SU-DHL-6 (cell line): Measurements from ENCODE around the gene CEP41.
"Not testable (repeated sequence)": the region's sequence is repeated elsewhere in the genome, so short reads cannot be mapped to it uniquely, and the experiment has no call there.

Experiments used
- H2AFZ ChIP-seq: fragments of 200-600 bp; sonication (generic); 2 replicates; pipeline ENCODE4 v1.6.1; 2014; ENCODE audit warnings: low read depth, mild to moderate bottlenecking, moderate library complexity, mixed read lengths, antibody characterized with exemption, low read length; ENCODE audit not compliant: severe bottlenecking
- H3F3A ChIP-seq: fragments of 200-600 bp; shearing (Covaris generic); 2 replicates; pipeline ENCODE4 v1.6.0; 2016; ENCODE audit warnings: antibody characterized with exemption, mild to moderate bottlenecking; ENCODE audit not compliant: insufficient read depth
- H3K27ac ChIP-seq: fragments of 200-600 bp; sonication (generic); 2 replicates; pipeline ENCODE4 v1.5.1; 2016; ENCODE audit warnings: low read depth, mild to moderate bottlenecking, low read length, moderate library complexity, mixed read lengths
- H3K27me3 ChIP-seq: fragments of 200-600 bp; sonication (generic), shearing (Covaris generic); 2 replicates; pipeline ENCODE4 v1.6.0; 2014; ENCODE audit warnings: mild to moderate bottlenecking, low read length
- H3K36me3 ChIP-seq: fragments of 200-600 bp; sonication (generic); 2 replicates; pipeline ENCODE4 v1.6.1; 2014; ENCODE audit warnings: mild to moderate bottlenecking, low read length, mixed read lengths
- H3K4me2 ChIP-seq: fragments of 300-600, 200-600 bp; shearing (Covaris generic), sonication (generic); 2 replicates; pipeline ENCODE4 v1.6.0; 2014; ENCODE audit warnings: low read length, low read depth, mild to moderate bottlenecking; ENCODE audit not compliant: poor library complexity, severe bottlenecking
- H3K4me3 ChIP-seq: fragments of 200-600 bp; sonication (generic); 2 replicates; pipeline ENCODE4 v1.5.1; 2014; ENCODE audit warnings: antibody characterized with exemption, low read length, mild to moderate bottlenecking, mixed read lengths; ENCODE audit not compliant: insufficient read depth, poor library complexity, severe bottlenecking
- H3K79me2 ChIP-seq: fragments of 200-600 bp; sonication (generic); 2 replicates; pipeline ENCODE4 v1.6.1; 2014; ENCODE audit warnings: mild to moderate bottlenecking, low read length, moderate library complexity; ENCODE audit not compliant: insufficient read depth
- H3K9ac ChIP-seq: fragments of 200-600 bp; sonication (generic); 2 replicates; pipeline ENCODE4 v1.7.0; 2014; ENCODE audit warnings: mild to moderate bottlenecking, low read length
- H3K9me2 ChIP-seq: fragments of 200-600 bp; sonication (generic); replicated peaks from 2 replicates; pipeline ENCODE4 v1.6.1; 2014; ENCODE audit warnings: low read length; ENCODE audit not compliant: insufficient read depth
- H3K9me3 ChIP-seq: fragments of 200-600 bp; sonication (generic); 2 replicates; pipeline ENCODE4 v1.6.1; 2014; ENCODE audit warnings: low read length, mixed read lengths; ENCODE audit not compliant: insufficient read depth
- H4K20me1 ChIP-seq: fragments of 200-600 bp; sonication (generic); 2 replicates; pipeline ENCODE4 v1.6.1; 2014; ENCODE audit warnings: low read depth, mild to moderate bottlenecking, antibody characterized with exemption, low read length, moderate library complexity, mixed read lengths
- CTCF ChIP-seq: fragments of 200-600 bp; sonication (generic); IDR thresholded peaks from one replicate; pipeline ENCODE4 v1.5.1; 2017; ENCODE audit warnings: antibody characterized with exemption, mild to moderate bottlenecking, low read length, moderate library complexity; ENCODE audit not compliant: insufficient read depth, poor library complexity, severe bottlenecking
- EZH2phosphoT487 ChIP-seq: fragments of 200-600 bp; sonication (generic), shearing (Covaris generic); conservative IDR thresholded peaks from 2 replicates; pipeline ENCODE4 v1.6.1; 2018; ENCODE audit warnings: mild to moderate bottlenecking, antibody characterized with exemption, low read length, moderate library complexity, mixed read lengths

Gene CEP41

GRCh38 chr7:130458257-130458656, 17.4 kb upstream of the CEP41 start:
- Histone ChIP-seq H3K79me2 (no peaks in the 10 kb centered on the region), H3F3A (no peaks in the 10 kb centered on the region), H2AFZ (no peak overlapping the region), H3K27ac (no peak overlapping the region), H3K36me3 (no peaks in the 10 kb centered on the region), H3K4me3 (no peak overlapping the region), H3K9me2 (no peaks in the 10 kb centered on the region), H3K9me3 (no peaks in the 10 kb centered on the region), H3K27me3 (no peaks in the 10 kb centered on the region), H3K4me2 (peak overlapping the region; percentile 22), H3K9ac (no peak overlapping the region), H4K20me1 (no peaks in the 10 kb centered on the region)
- TF ChIP-seq EZH2phosphoT487: no peak
- no peak for TF ChIP-seq CTCF

- Histone ChIP-seq H3K36me3 (no peaks in the 10 kb centered on the region), H3K79me2 (no peaks in the 10 kb centered on the region), H3K9ac (no peak overlapping the region), H3K9me3 (no peaks in the 10 kb centered on the region), H3K4me3 (no peak overlapping the region), H3F3A (no peaks in the 10 kb centered on the region), H3K4me2 (no peak overlapping the region), H4K20me1 (no peaks in the 10 kb centered on the region), H3K27ac (no peak overlapping the region), H3K9me2 (no peaks in the 10 kb centered on the region), H2AFZ (no peak overlapping the region), H3K27me3 (no peaks in the 10 kb centered on the region)
- TF ChIP-seq CTCF: no peak
- TF ChIP-seq EZH2phosphoT487: no peak
Measured at GRCh38 chr7:130454959-130455358, 14.1 kb upstream of the CEP41 start.

GRCh38 chr7:130452951-130453350, 12.1 kb upstream of the CEP41 start:
- H3K4me3 ChIP-seq: no peak overlapping the region
- no peaks in the 10 kb centered on the region for H3F3A ChIP-seq
- H4K20me1 ChIP-seq: no peaks in the 10 kb centered on the region
- no peak overlapping the region for H2AFZ ChIP-seq
- no peaks in the 10 kb centered on the region for H3K36me3 ChIP-seq
- H3K9ac ChIP-seq: no peak overlapping the region
- H3K27me3 ChIP-seq: no peaks in the 10 kb centered on the region
- no peak overlapping the region for H3K27ac ChIP-seq
- TF ChIP-seq CTCF (no peak), EZH2phosphoT487 (no peak)
- no peaks in the 10 kb centered on the region for H3K9me3 ChIP-seq
- no peak overlapping the region for H3K4me2 ChIP-seq
- H3K9me2 ChIP-seq: no peaks in the 10 kb centered on the region
- no peaks in the 10 kb centered on the region for H3K79me2 ChIP-seq

- not testable (repeated sequence) for H3K79me2 ChIP-seq, H3K4me2 ChIP-seq, H3K9me2 ChIP-seq, H3K27me3 ChIP-seq, H2AFZ ChIP-seq, H4K20me1 ChIP-seq, H3K27ac ChIP-seq, H3K4me3 ChIP-seq, H3K36me3 ChIP-seq, H3K9ac ChIP-seq, H3F3A ChIP-seq, H3K9me3 ChIP-seq
Measured at GRCh38 chr7:130451344-130451743, 10.5 kb upstream of the CEP41 start.
